Right renal pelvis (tissue), 4 donors: ENCODE results near the gene INO80C. TPM values are rescaled to one million over a fixed set of nuclear protein-coding genes. Genes with fewer than 3 reads are reported as not detected.

Source experiments
- DNase-seq, 4 donors: peaks; one replicate each; pipeline ENCODE4 v3.0.0-alpha.2; 2013; ENCODE audit warnings: low read depth in 4 of 4, low spot score in 3 of 4, missing footprints in 1 of 4
- polyA plus RNA-seq, 4 donors: library from polyadenylated mRNA; unstranded; fragments of 120-200 nt; gene quantifications; one replicate each; pipeline ENCODE4 v1.2.1, GENCODE V29; 2013; ENCODE audit not compliant: insufficient read length in 4 of 4

INO80C gene
- polyA plus RNA-seq, 4 donors = 24.2 to 34.1 (median 31.6) TPM

GRCh38 chr18:35513181-35513936 is 15.6 kb upstream of the INO80C start:
- DNase-seq = no peak

- DNase-seq = no peak
These were observed 15.0 kb upstream of the INO80C start for GRCh38 chr18:35512761-35513160.

- no peak for DNase-seq
These were observed 14.1 kb upstream of the INO80C start for GRCh38 chr18:35511833-35512232.

- no peak for DNase-seq
These were observed 13.7 kb upstream of the INO80C start for GRCh38 chr18:35511428-35511827.

DNA sequence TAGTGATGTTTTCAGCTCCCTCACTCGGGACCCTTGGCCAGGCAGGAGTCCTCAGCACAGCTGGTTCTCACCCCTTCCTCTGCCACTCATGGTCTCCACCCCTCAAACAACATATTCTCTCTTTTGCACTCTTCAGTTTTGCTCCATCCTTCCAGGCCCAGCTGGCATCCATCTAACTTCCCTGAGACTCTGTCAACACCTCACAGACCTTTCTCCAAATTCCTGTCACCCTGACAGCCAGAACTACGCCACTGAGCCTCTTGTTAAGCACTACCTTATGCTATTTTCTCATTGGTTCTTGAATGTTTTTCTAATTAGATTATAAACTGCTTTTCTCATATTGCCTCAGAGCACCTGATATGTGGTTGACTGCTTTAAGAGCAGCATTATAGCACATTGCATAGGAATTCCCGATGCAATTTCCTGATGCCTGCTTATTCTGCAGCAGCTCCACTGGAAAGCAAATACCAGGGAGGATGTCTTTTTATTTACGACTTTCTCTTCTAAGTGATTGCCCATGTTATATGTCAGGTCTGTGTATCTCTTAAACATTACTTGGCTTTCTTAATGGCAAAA is 12.4 kb upstream of the INO80C start:
- DNase-seq = no peak

- no peak for DNase-seq
These were observed 11.1 kb upstream of the INO80C start for GRCh38 chr18:35508746-35509338.

DNA sequence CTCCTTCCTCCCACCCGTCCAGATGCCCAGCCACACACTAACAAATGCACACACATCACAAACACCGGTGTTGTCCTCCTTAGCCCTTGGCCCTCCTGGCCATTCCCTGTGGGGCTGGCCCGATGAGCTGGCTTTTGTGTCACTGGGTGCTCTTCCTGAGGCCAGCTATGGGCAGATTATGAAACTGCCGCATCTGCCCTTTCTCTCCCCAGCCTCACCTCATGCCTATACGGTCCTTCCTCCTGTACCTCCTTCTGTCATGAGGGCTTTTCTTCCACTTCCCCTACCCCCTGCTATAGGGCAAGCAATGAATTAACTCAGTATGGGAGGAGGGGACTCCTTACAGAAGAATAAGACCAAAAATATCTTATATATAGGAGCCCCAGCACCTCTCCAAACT is 10.3 kb upstream of the INO80C start:
- DNase-seq = no peak

GRCh38 chr18:35507623-35508022 is 9.9 kb upstream of the INO80C start:
- DNase-seq = no peak

DNA sequence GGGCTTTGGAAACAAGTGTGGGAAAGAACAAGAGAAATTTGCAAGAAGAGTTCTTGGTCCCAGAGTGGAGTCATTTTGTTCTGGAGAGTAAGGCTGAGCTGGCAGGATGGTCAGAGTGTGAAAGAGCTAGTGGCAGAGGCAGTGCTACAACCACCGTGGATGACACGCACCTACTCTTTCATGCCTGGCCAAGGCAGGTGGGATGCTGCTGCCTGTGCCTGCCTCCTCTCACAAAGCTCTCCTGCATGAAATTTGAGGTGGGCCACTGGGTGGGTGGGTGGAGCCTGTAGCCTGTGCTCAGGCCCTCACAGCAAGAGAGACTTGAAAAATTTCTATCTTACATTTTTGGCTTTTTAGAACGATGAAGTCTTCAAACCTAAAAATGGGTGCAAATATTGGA is 9.4 kb upstream of the INO80C start:
- no peak for DNase-seq

DNA sequence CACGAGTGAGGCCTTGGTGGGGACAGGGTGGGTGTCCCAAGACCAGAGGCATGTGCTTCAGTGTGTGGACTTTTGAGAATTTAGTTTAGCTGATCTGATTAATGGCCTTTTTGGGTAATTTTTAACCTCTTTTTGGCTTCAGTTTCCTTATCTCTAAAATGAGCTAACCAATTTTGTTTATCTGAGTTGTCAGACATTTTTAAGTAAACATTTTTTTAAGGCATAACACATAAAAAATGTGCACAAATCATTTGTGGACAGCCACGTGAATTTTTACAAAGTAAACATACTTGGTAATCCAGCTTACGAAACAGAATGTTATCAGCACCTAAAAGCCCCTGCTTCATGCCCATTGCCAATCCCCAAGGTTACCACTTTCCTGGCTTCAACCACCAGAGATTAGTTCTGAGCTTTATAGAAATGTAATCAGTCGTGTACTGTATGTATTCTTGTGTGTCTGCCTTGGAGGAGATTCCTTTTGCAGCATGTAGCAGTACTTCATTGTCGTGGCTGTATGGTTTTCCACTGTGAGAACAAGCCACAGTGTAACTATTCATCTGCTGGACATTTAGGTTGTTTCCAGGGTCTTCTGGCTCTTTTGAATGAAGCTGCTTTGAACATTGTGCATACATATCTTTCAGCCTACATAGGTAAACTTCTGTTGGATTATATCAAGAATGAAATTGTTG is 8.4 kb upstream of the INO80C start:
- DNase-seq = no peak

DNA sequence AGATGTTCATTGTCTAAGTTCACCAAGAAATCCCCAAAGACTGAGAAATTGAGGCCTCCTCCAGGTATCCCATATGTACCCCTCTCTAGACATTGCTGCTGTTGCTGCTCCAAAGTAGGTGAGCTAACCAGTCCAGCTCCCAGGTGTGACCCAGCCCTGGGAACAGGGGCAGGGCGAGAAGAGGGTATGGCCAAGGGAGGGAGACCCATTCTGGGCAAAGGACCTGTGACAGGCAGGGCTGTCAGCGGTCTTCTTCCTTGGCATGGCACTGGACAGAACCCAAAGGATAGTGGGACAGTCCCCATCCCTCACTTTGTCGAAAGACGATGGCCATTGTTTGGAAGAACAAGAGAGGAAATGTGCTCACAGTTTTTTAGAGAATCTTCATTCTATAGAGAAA is 7.2 kb upstream of the INO80C start:
- DNase-seq = no peak

DNA sequence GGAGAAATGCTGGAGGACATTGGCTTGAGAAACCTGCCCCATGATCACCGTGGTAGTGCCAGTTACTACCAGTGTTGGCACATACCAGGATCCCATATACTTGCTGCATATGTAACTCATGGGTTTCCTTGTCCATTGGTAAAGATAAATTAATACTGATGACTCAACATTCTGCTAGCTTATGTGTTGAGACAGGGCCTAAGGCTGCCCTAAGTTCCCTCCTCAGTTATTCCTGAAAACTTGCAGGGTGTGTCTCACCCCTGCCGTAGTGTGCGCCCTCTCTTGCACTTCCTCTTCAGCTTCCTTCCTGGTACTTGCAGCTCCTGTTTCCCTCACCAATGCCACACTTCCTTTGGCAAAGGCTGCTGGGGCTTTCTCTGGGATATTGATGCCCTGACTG is 4.3 kb upstream of the INO80C start:
- DNase-seq = no peak

DNA sequence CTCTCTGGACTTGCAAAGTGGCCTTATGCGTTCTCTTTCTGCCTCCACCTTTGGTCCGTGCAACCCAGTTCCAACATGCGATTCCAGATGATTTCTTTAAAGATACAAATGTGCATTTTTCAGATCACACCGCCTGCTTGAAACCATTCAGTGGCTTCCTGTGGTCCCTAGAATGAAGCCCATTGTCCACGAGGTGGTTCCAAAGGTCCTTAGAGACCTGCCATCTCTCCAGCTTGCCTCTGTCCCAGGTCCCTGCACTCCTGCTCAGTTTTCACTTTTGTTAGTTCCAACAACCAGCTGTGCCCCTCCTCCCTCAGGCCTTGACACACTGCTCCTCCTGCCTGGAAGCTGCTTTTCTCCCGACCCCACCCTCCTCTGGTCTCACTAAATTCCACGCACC is 3.6 kb upstream of the INO80C start:
- no peak for DNase-seq

GRCh38 chr18:35500113-35500512 is 2.4 kb upstream of the INO80C start:
- DNase-seq = no peak

DNA sequence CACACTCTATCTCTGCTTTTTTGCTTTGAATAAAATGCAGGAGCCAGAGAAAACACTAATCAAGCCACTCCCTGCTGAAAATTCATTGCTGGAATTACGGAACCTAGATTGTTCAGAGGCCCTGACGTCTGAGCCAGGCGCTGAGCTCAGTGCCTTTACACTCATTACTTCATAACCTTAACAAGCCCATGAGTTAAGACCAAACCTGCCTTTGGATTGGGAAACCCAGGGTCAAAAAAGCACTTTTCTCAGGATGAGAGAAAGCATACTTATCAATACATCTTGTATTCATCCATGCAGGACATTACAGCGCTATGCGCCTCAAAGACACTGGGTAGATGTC is 762 bp downstream of the INO80C start:
- DNase-seq = peak in 1 of 4 donors; percentile 31

DNA sequence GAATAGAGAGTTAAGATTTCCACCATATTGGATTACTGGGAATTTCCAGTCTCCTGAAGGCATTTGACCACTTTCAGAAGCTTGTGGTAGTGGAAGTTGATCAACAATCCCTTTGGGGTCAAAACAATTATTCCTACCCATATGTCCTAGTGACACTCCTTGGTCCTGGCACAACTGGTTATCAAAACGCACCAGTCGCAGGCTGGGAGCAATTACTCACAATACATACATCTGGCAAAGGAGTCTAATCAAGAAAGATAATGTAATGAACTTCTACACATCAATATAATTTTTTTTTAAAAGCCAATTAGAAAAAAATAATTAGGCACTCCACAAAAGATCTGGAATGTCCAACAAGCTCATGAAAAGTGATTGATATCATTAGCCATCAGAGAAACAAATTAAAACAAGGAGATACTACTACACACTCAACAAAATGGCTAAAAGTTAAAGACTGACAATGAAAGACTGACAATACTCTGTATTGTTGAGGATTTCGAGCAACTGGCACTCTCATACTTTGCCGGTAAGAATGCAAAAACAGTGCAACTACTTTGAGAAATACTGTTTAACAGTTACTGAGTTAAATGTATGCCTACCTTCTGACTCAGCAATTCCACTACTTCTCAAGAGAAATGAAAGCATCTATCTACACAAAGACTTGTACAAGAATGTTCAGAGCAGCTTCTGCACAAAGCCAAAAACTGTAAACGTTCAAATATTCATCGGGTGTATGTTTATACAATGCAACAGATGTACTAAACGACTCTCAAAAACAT is 2.0 kb downstream of the INO80C start:
- DNase-seq = no peak

DNA sequence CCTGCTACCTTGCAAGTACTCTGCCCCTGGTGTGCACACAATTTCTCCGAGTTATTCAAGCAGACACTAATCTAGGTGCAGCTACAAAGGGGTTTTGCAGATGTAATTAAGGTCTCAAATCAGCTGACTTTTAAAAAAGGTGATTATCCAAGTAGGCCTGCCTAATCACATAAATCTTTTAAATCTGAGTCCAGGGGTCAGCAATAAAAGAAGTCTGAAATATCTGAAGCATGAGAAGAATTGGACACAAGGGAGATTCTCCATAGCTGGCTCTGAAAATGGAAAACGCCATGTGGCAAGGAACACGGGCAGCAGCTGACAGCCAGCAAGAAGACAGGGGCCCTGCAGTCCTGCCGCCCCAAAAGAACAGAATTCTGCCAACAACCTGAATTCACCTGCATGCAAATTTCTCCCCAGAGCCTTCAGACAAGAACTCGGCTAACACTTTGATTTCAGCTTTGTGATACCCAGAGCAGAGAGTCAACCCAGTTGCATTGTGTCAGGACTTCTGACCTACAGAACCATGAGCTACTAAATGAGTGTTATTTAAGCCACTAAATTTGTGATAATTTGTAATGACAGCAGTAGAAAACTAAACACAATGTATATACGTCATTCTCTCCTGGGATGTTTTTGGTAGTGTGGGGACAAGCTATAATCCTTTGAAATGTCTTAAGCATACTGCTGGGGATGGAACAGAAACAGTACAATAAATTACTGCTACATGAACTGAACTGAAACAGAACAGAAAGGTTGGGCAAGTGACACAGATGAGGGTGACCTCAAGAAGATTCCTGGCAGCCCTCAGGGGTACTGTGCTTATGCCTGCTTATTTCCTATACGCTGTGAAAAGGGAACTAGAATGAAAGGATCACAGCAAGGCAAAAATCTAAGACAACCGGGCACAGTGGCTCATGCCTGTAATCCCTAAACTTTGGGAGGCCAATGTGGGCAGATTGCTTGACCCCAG is 3.2 kb downstream of the INO80C start:
- no peak for DNase-seq

DNA sequence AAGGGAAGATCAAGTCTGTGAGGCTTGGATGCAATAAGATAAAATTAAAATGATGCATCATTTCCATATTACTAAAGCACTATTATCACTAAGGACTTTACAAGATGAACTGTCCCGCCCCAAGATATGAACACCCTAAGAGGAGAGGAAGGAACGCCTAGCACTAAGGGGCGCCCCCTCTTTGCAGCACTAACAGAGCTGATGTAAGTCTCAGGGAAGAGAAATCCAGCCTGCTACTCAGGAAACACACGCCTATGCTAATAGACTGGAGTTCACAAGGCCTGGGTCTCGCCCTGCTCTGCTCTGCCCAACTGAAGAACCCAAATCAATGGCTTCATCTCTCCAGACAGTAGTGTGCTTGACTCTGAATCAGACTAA is 6.1 kb downstream of the INO80C start:
- DNase-seq = no peak

DNA sequence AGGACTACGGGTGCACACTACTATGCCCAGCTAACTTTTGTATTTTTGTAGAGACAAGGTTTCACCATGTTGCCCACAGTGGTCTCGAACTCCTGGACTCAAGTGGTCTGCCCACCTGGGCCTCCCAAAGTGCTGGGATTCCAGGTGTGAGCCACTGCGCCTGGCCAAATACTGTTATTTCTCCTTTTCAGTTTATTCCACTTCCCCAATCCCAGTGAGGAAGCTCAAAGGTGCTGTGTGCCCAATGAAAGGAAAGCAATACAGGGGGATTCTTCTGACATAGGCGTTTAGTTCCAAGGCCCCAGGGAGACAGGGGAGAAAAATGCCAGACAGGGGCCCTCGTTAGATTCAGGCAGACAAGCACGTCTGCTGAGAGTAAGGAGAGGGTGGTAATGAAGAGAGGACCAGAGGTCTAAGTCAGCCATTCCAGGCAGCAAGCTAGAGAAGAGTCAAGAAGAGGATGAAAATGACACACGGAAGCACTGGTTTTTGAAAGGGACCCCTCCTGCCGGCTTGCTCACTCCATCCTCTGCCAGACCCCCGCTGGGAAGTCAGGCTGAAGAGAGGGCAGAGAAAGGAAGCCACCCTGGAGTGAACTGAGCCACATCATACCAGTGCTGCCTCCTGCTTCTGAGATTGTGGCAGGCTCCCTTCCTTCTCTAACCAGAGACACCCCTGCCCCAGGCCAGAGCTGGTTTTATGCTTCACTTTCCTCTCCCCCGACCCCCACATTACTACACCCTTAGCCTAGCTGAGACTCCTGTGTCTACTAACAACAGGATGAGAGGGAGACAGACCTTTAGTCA is 6.7 kb downstream of the INO80C start:
- no peak for DNase-seq
